HepG2 (cell line): ENCODE measurements around the gene MFAP5. TPM values are rescaled to one million over a fixed set of nuclear protein-coding genes. Genes with fewer than 3 reads are reported as not detected.

Source experiments
- ATAC-seq: fragments of 200-7000 bp; cut with Tn5 transposase; 3 replicates; pipeline ENCODE4 v1.9.1; 2020; ENCODE audit warnings: mild to moderate bottlenecking, moderate library complexity
- BruUV-seq: library from RNA; stranded (reverse); fragments of 400-500 nt; replicated peaks from 2 replicates; lab custom pipeline; 2021; lab: Mats Ljungman, UMichigan
- CTCF ChIA-PET: fragments of 300-600 bp; formaldehyde crosslinking; extraction: SDS; loops from one replicate; lab custom pipeline; 2021; ENCODE audit warnings: low total read pairs, inconsistent platforms, low intra/inter-chr PET ratio; lab: Yijun Ruan, JAX
- POLR2A ChIA-PET: fragments of 350-600 bp; sonication (Branson Sonifier 250); formaldehyde crosslinking; loops from one replicate; lab custom pipeline; 2020; ENCODE audit warnings: antibody characterized with exemption, inconsistent platforms; lab: Yijun Ruan, JAX
- DNase-seq: peaks from one replicate; pipeline ENCODE4 v3.0.0-alpha.2; 2015; ENCODE audit warnings: low spot score
- FAIRE-seq: peaks from 3 replicates; lab custom pipeline; 2011; peaks lifted over from hg19 to GRCh38; lab: Jason Lieb, UNC
- H2AFZ ChIP-seq: one replicate; pipeline ENCODE4 v1.6.1; 2011; ENCODE audit warnings: low read length, inconsistent platforms
- H3K27ac ChIP-seq: fragments of 300-600 bp; 3 replicates; pipeline ENCODE4 v1.8.0; 2011; ENCODE audit warnings: mixed run types, mild to moderate bottlenecking, mixed read lengths, low read length, inconsistent platforms; ENCODE audit not compliant: insufficient read depth; ENCODE audit errors: extremely low read length
- H3K27me3 ChIP-seq, 2 experiments: fragments of 200-600 bp in 1 of 2; 2 replicates in 1 of 2; 3 replicates in 1 of 2; pipeline versions ENCODE4 v1.6.0 to v1.8.0; 2011; ENCODE audit warnings: low read length in 2 of 2, mild to moderate bottlenecking in 2 of 2, moderate library complexity in 2 of 2, inconsistent platforms in 1 of 2; ENCODE audit not compliant: insufficient read depth in 2 of 2, control insufficient read depth in 1 of 2
- H3K36me3 ChIP-seq, 2 experiments: fragments of 200-600 bp in 1 of 2; replicated peaks in 1 of 2; 2 replicates in 1 of 2; 3 replicates in 1 of 2; pipeline versions ENCODE4 v1.5.1 to v1.8.0; 2011; ENCODE audit warnings: low read length in 2 of 2, inconsistent platforms in 1 of 2; ENCODE audit not compliant: insufficient read depth in 2 of 2, control insufficient read depth in 1 of 2
- H3K4me1 ChIP-seq: 2 replicates; pipeline ENCODE4 v1.5.1; 2012; ENCODE audit warnings: low read length, inconsistent platforms; ENCODE audit not compliant: insufficient read depth
- H3K4me2 ChIP-seq: 2 replicates; pipeline ENCODE4 v1.6.0; 2011; ENCODE audit warnings: low read depth, low read length, inconsistent platforms
- H3K4me3 ChIP-seq, 3 experiments: fragments of 200-600 bp in 1 of 3; sonication (generic), shearing (Covaris generic) in 1 of 3; replicated peaks in 1 of 3; 2 replicates each; pipeline ENCODE4 v1.5.1; 2011 to 2016; ENCODE audit warnings: low read length in 3 of 3, inconsistent platforms in 2 of 3, low read depth in 2 of 3, mild to moderate bottlenecking in 2 of 3, control low read depth in 1 of 3, mixed read lengths in 1 of 3; ENCODE audit not compliant: insufficient read depth in 1 of 3
- H3K79me2 ChIP-seq: one replicate; pipeline ENCODE4 v1.6.1; 2011; ENCODE audit warnings: low read length, inconsistent platforms; ENCODE audit not compliant: insufficient read depth
- H3K9ac ChIP-seq: 2 replicates; pipeline ENCODE4 v1.6.0; 2011; ENCODE audit warnings: mild to moderate bottlenecking, low read depth, low read length, inconsistent platforms; ENCODE audit not compliant: insufficient read depth
- H3K9me3 ChIP-seq: 2 replicates; pipeline ENCODE4 v1.5.1; 2012; ENCODE audit warnings: mild to moderate bottlenecking, low read length
- H4K20me1 ChIP-seq: 2 replicates; pipeline ENCODE4 v1.6.0; 2011; ENCODE audit warnings: inconsistent platforms, mild to moderate bottlenecking, low read length, moderate library complexity; ENCODE audit not compliant: insufficient read depth
- ELF1 ChIP-seq: sonication (generic); formaldehyde crosslinking; IDR thresholded peaks from 2 replicates; pipeline ENCODE4 v1.4.0; 2020; ENCODE audit warnings: missing genetic modification reagents
- MTA1 ChIP-seq: sonication (generic); formaldehyde crosslinking; IDR thresholded peaks from 2 replicates; pipeline ENCODE4 v1.4.0; 2020; ENCODE audit warnings: missing genetic modification reagents, mild to moderate bottlenecking, borderline replicate concordance
- SRSF4 ChIP-seq: fragments of 200-400 bp; formaldehyde crosslinking; IDR thresholded peaks from one replicate; pipeline ENCODE4 v1.6.1; 2018; ENCODE audit warnings: mild to moderate bottlenecking, low read depth, low read length, moderate library complexity; ENCODE audit not compliant: poor library complexity, severe bottlenecking
- STAT6 ChIP-seq: sonication (generic); formaldehyde crosslinking; IDR thresholded peaks from 2 replicates; pipeline ENCODE4 v1.4.0; 2020; ENCODE audit warnings: missing genetic modification reagents, mild to moderate bottlenecking, borderline replicate concordance
- WGBS: methylation state at CpG from one replicate; pipeline ENCODE4 v1.1.6; 2017; ENCODE audit warnings: low lambda C conversion rate; 5-methylcytosine and 5-hydroxymethylcytosine counted together
- in situ Hi-C: cut with HindIII; loops from 2 replicates; pipeline ENCODE4 v1.10.0; 2017; ENCODE audit warnings: low pct_unique_long_range_greater_than_20kb; ENCODE audit not compliant: extremely low pct_ligation_motif_present
- intact Hi-C: fragments of 100-400 bp; cut with micrococcal nuclease; formaldehyde crosslinking; loops from one replicate; pipeline ENCODE4 v1.10.0; 2022; ENCODE audit not compliant: unreplicated experiment
- polyA plus RNA-seq, 8 experiments: library from polyadenylated mRNA; depleted of rRNA in 3 of 8; stranded (reverse) in 7 of 8; unstranded in 1 of 8; fragments of >200 nt; fragmentation: Illumina TruSeq in 4 of 8; extraction: Trizol in 4 of 8; gene quantifications; 2 replicates each; pipeline versions ENCODE4 v1.2.1 to v1.2.3, GENCODE V29; 2011 to 2016; ENCODE audit warnings: low read depth in 4 of 8, missing spikeins in 1 of 8, mixed read lengths in 1 of 8; ENCODE audit not compliant: insufficient read depth in 1 of 8
- total RNA-seq, 5 experiments: library from RNA; depleted of rRNA; stranded (reverse); fragments of >200 nt; fragmentation: Illumina TruSeq; extraction: Trizol; gene quantifications; 2 replicates each; pipeline ENCODE4 v1.2.3, GENCODE V29; 2016; ENCODE audit warnings: low read depth in 1 of 5
- TF ChIP-seq, protein P1 (sequence below): sonication (generic); formaldehyde crosslinking; IDR thresholded peaks from 2 replicates; pipeline ENCODE4 v1.9.0; 2021; ENCODE audit warnings: mild to moderate bottlenecking, missing genetic modification reagents

Gene MFAP5
- total and polyA plus RNA-seq, 2 of the 13 experiments (the other 11 are each of a cell fraction or from before 2014, with no cell fraction given): 0.07 TPM; not detected in 1

- Histone ChIP-seq H3K4me3 (0 out of 6 replicates have a peak overlapping the region, but pooled peaks of 1 of the 3 experiments have one; percentile 75), H3K79me2 (no peaks in the 10 kb centered on the region), H3K27me3 (peaks cover 3 to 42% of the 10 kb centered on the region in 2 experiments; a peak in 3 of 5 replicates), H2AFZ (no peak overlapping the region), H3K9me3 (no peaks in the 10 kb centered on the region), H3K4me2 (0 out of 2 replicates have a peak overlapping the region, but pooled peaks have one; percentile 79), H4K20me1 (no peaks in the 10 kb centered on the region), H3K27ac (no peak overlapping the region), H3K4me1 (peaks cover 8% of the 10 kb centered on the region), H3K9ac (no peak overlapping the region), H3K36me3 (no peaks in the 10 kb centered on the region)
- no TSS peak for BruUV-seq
- 11% methylated on average over 6 of the region's 6 CpGs for WGBS
- in situ Hi-C loops (no loop called here), intact Hi-C loops (no loop called here)
- FAIRE-seq (no peak), DNase-seq (no peak), ATAC-seq (no peak; the same call in 2 of the 3 replicates)
- ChIA-PET CTCF (no interaction called here), POLR2A (no interaction called here)
- TF ChIP-seq ELF1: no peak
- TF ChIP-seq STAT6 (CRISPR knock-in tag): no peak
- no peak for TF ChIP-seq SRSF4
- TF ChIP-seq MTA1 (CRISPR knock-in tag): no peak
- TF ChIP-seq, protein P1, sequence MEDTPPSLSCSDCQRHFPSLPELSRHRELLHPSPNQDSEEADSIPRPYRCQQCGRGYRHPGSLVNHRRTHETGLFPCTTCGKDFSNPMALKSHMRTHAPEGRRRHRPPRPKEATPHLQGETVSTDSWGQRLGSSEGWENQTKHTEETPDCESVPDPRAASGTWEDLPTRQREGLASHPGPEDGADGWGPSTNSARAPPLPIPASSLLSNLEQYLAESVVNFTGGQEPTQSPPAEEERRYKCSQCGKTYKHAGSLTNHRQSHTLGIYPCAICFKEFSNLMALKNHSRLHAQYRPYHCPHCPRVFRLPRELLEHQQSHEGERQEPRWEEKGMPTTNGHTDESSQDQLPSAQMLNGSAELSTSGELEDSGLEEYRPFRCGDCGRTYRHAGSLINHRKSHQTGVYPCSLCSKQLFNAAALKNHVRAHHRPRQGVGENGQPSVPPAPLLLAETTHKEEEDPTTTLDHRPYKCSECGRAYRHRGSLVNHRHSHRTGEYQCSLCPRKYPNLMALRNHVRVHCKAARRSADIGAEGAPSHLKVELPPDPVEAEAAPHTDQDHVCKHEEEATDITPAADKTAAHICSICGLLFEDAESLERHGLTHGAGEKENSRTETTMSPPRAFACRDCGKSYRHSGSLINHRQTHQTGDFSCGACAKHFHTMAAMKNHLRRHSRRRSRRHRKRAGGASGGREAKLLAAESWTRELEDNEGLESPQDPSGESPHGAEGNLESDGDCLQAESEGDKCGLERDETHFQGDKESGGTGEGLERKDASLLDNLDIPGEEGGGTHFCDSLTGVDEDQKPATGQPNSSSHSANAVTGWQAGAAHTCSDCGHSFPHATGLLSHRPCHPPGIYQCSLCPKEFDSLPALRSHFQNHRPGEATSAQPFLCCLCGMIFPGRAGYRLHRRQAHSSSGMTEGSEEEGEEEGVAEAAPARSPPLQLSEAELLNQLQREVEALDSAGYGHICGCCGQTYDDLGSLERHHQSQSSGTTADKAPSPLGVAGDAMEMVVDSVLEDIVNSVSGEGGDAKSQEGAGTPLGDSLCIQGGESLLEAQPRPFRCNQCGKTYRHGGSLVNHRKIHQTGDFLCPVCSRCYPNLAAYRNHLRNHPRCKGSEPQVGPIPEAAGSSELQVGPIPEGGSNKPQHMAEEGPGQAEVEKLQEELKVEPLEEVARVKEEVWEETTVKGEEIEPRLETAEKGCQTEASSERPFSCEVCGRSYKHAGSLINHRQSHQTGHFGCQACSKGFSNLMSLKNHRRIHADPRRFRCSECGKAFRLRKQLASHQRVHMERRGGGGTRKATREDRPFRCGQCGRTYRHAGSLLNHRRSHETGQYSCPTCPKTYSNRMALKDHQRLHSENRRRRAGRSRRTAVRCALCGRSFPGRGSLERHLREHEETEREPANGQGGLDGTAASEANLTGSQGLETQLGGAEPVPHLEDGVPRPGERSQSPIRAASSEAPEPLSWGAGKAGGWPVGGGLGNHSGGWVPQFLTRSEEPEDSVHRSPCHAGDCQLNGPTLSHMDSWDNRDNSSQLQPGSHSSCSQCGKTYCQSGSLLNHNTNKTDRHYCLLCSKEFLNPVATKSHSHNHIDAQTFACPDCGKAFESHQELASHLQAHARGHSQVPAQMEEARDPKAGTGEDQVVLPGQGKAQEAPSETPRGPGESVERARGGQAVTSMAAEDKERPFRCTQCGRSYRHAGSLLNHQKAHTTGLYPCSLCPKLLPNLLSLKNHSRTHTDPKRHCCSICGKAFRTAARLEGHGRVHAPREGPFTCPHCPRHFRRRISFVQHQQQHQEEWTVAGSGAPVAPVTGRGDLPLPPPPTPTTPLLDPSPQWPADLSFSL (CRISPR knock-in tag): no peak
Measured at GRCh38 chr12:8696442-8697090, 33.9 kb upstream of the MFAP5 start.
